GM10266 (cell line): ENCODE results near the gene ZNF488.

Experiments used
- DNase-seq: peaks from one replicate; pipeline ENCODE4 v3.0.0; 2012; ENCODE audit errors: extremely low spot score
- CTCF ChIP-seq: IDR thresholded peaks from 2 replicates; pipeline ENCODE4 v1.5.1; 2012; ENCODE audit warnings: mild to moderate bottlenecking, low read depth; ENCODE audit not compliant: control insufficient read depth, insufficient read depth; ENCODE audit errors: missing control alignments

ZNF488 gene

GRCh38 chr10:47413531-47414226 is 29.6 kb upstream of the ZNF488 start:
- no peak for TF ChIP-seq CTCF
- DNase-seq, result no peak

DNA sequence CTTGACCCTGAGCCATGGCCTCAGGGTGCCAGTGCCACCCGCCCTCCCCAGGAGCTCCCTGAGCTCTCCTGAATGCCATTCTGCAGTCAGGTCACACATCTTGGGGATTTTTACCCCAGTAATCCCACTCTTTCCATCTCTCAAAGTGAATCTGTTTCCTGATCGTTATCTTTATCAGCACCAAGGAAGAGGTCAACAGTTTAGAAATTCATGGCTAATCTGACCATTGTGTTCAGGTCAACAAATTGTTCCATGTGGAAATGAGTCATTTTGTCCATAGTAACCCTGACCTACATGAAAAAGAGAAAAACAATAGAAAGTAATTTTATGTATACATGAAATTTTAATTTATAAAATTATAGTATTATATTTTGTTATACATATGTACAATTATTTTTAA is 28.8 kb upstream of the ZNF488 start:
- no peak for TF ChIP-seq CTCF
- DNase-seq, result no peak

GRCh38 chr10:47412177-47412730 is 28.2 kb upstream of the ZNF488 start:
- no peak for DNase-seq
- no peak for TF ChIP-seq CTCF

DNA sequence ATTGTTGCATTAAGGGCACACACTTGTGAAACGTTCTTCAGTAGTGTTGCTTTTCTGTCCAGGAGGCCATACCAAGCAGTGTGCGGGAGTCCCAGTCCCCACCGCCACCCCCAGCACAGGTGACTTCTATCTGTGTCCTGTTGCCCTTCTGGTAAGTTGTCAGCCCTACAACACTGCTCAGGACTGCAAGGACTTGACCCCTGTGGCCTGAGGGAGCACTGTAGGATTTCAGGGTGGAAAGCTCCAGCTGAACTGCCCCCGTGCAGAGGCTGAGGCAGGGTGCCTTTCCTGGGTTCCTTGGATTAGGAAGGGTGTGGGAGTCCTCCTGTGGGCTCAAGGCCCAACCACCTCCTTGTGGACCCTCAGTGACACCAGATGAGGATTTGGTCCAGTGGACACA is 26.8 kb upstream of the ZNF488 start:
- DNase-seq, result no peak
- TF ChIP-seq CTCF, result no peak

DNA sequence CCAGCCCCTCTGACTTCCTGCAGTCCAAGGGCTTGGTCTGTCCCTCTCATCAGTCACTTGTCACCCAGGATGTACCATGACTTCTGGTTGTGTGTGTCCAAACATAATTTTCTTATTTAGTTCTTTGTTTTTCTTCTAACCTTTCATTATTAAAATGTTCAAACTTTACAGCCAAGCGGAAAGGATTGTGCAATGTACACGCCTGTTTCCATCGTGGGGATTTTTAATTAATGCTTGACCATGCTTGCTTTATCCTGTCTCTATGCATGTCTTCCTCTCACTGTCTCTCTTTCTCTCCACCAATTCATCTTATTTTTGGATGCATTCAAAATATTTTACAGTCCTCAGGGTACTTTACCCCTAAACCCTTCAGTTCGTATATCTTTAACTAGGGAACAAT is 26.2 kb upstream of the ZNF488 start:
- TF ChIP-seq CTCF, result no peak
- DNase-seq, result no peak

DNA sequence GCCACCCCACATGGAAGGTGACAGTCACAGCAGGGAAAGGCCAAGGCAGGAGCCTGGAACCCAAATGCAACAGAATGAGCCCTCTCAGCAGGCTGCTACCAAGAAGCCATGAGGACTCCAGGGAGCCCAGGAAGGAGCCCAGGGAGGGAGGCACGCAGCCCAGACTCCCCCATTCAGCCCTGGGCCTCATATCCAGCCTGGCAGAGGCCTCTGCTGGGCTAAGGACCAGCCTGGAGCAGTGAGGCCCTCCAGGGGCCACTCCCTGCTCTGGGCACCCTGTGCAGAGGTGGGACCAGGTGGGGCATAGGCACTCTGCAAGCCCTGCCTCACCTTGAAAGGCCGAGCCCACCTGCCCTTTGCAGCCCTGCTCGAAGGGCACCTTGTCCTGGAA is 25.8 kb upstream of the ZNF488 start:
- TF ChIP-seq CTCF, result no peak
- DNase-seq, result no peak

DNA sequence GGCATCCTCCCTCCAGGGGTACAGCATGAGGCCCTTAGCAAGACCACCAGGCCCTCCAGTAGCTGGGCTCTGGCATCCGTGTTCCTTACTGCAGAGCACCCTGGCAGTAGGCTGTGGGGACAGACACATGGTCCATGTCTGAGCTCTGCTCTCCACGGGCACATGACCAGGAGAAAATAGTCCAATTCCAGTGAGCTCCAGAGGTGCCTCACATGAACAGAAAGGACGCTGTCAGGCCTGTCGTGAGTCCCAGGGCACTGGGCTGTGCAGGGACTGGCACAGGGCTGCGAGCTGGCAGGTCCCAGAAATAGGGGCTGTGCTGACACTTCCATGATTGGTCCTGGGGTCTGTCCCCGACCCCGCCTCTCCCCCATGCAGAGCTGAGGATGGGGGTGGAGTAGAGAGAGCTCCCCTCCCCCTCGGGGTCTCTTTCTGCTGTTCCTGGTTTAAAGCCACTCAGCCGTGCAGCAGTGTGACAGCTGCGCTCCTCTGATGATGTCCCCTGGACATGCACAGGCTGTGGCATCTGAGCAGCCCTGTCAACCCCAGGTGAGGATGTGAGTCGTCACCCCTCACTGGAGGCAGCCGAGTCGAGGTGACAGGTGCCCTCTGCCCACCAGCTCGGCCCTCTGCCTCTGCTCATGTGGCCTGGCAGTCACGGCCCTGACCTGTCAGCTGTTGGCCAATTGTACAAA is 25.2 kb upstream of the ZNF488 start:
- DNase-seq, result no peak

More for the DNA sequence above, 25.2 kb upstream of the ZNF488 start:
- TF ChIP-seq CTCF, result no peak
